ENCODE measurements around the gene TSHZ1.

Gene TSHZ1

DNA sequence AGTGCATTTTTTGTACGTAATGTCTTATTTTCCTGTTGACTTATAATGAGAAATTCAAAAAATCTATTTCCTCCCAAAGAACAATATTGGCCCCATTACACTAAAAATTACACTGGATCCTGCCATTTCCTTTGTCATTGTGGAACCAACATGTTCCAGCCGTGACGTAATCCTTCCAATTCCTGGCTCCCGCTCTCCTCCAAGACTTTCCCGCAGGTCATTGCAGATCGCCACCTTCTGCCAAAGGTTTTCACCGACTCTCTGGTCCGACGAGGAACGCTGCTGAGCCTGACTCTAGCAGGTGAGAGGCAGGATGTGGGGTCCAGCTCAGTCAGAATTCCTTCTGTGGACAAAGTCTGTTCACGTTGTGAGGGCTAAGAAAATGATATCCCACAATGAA lies 39.7 kb upstream of the TSHZ1 start:
- no peaks in the 10 kb centered on the region for H3K36me3 ChIP-seq (ENCODE audit: low read length)
- H3K4me2 ChIP-seq (ENCODE audit: low read depth, low read length, poor library complexity, severe bottlenecking) = no peak overlapping the region
- H3K9me3 ChIP-seq (ENCODE audit: insufficient read depth, low read length) = no peaks in the 10 kb centered on the region
- no peak overlapping the region for H3K9ac ChIP-seq (ENCODE audit: low read length)
- H3K4me3 ChIP-seq (ENCODE audit: insufficient read depth, low read length, poor library complexity, severe bottlenecking) = no peak overlapping the region
- H3K79me2 ChIP-seq (ENCODE audit: insufficient read depth, low read length) = no peaks in the 10 kb centered on the region
- no peak overlapping the region for H3K27ac ChIP-seq (ENCODE audit: low read depth, low read length)
- H2AFZ ChIP-seq (ENCODE audit: low read depth, low read length, severe bottlenecking) = no peak overlapping the region
- no peaks in the 10 kb centered on the region for H3F3A ChIP-seq (ENCODE audit: insufficient read depth)
- no peak for TF ChIP-seq EZH2phosphoT487 (conservative IDR thresholded peaks at IDR 0.05; ENCODE audit: low read length)
- TF ChIP-seq, protein P1, sequence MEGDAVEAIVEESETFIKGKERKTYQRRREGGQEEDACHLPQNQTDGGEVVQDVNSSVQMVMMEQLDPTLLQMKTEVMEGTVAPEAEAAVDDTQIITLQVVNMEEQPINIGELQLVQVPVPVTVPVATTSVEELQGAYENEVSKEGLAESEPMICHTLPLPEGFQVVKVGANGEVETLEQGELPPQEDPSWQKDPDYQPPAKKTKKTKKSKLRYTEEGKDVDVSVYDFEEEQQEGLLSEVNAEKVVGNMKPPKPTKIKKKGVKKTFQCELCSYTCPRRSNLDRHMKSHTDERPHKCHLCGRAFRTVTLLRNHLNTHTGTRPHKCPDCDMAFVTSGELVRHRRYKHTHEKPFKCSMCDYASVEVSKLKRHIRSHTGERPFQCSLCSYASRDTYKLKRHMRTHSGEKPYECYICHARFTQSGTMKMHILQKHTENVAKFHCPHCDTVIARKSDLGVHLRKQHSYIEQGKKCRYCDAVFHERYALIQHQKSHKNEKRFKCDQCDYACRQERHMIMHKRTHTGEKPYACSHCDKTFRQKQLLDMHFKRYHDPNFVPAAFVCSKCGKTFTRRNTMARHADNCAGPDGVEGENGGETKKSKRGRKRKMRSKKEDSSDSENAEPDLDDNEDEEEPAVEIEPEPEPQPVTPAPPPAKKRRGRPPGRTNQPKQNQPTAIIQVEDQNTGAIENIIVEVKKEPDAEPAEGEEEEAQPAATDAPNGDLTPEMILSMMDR (IDR thresholded peaks at IDR 0.05; ENCODE audit: insufficient read depth, low read length, poor library complexity, severe bottlenecking) = no peak
- H4K20me1 ChIP-seq (ENCODE audit: low read depth, low read length) = no peaks in the 10 kb centered on the region
- no peaks in the 10 kb centered on the region for H3K9me2 ChIP-seq (replicated peaks; ENCODE audit: insufficient read depth, low read length)
- no peaks in the 10 kb centered on the region for H3K27me3 ChIP-seq (ENCODE audit: low read length)

DNA sequence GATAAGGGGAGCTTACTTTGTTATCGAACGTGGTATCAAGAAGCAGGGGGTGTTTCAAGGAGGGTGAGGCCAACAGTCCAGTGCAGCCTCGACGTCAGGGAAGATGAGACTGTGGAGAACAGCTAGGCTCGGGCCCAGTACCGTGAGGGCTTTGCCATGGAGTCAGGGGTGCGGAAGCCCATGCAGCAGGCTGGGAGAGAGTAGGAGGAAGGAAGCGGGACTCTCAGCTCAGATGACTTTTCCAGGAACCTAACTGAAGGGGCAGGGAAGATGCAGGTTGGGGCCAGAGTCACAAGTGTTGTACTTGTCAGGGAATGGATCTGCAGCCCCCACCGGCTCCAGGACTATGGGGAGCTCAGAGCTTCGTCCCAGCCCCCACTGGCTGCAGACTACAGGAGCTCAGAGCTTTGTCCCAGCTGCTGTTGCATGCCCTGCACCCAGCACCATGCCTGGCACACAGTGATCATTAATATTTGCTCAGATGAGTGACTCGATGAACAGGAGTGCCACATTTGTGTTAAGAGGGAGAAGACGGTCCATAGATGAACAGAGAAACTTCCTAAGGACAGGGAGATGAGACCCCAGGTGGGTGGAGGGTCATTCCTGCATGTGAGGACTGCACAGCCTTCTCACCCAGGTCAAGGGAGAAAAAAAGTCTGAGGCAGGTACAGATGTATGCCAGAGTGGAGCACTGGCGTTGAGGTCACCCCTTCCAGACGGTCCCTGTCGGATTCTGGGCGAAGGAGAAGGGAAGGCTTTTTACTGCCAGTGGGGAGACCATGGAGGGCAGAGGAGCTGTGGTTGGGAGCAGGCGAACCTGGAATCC lies 38.1 kb upstream of the TSHZ1 start:
- Histone ChIP-seq H2AFZ (ENCODE audit: low read depth, low read length, severe bottlenecking) (no peak overlapping the region), H3K9ac (ENCODE audit: low read length) (no peak overlapping the region), H3K27ac (ENCODE audit: low read depth, low read length) (no peak overlapping the region), H3K4me2 (ENCODE audit: low read depth, low read length, poor library complexity, severe bottlenecking) (no peak overlapping the region), H3K9me3 (ENCODE audit: insufficient read depth, low read length) (no peaks in the 10 kb centered on the region), H3K9me2 (replicated peaks; ENCODE audit: insufficient read depth, low read length) (no peaks in the 10 kb centered on the region), H3K79me2 (ENCODE audit: insufficient read depth, low read length) (no peaks in the 10 kb centered on the region), H4K20me1 (ENCODE audit: low read depth, low read length) (no peaks in the 10 kb centered on the region), H3F3A (ENCODE audit: insufficient read depth) (no peaks in the 10 kb centered on the region), H3K27me3 (ENCODE audit: low read length) (no peaks in the 10 kb centered on the region), H3K36me3 (ENCODE audit: low read length) (no peaks in the 10 kb centered on the region), H3K4me3 (ENCODE audit: insufficient read depth, low read length, poor library complexity, severe bottlenecking) (no peak overlapping the region)
- no peak for TF ChIP-seq EZH2phosphoT487 (conservative IDR thresholded peaks at IDR 0.05; ENCODE audit: low read length)
- TF ChIP-seq, protein P1 (IDR thresholded peaks at IDR 0.05; ENCODE audit: insufficient read depth, low read length, poor library complexity, severe bottlenecking) = no peak

DNA sequence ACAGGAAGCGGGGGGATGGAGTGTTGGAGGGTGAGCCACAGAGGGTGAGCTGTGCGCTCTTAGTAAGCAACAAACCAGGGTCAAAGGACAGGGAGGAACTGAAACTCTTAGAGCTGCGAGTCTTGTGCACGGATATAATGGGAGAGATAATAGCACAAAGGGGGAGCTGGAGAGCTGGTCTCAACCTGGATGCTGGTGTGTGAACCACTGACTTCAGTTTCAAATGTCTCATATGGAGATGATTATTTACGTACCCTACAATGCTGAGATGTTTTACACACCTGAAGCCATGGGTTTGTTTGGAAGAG lies 37.5 kb upstream of the TSHZ1 start:
- H3K4me2 ChIP-seq (ENCODE audit: low read depth, low read length, poor library complexity, severe bottlenecking) = no peak overlapping the region
- TF ChIP-seq, protein P1 (IDR thresholded peaks at IDR 0.05; ENCODE audit: insufficient read depth, low read length, poor library complexity, severe bottlenecking) = no peak
- no peak for TF ChIP-seq EZH2phosphoT487 (conservative IDR thresholded peaks at IDR 0.05; ENCODE audit: low read length)
- no peak overlapping the region for H3K4me3 ChIP-seq (ENCODE audit: insufficient read depth, low read length, poor library complexity, severe bottlenecking)
- no peaks in the 10 kb centered on the region for H3F3A ChIP-seq (ENCODE audit: insufficient read depth)
- H3K36me3 ChIP-seq (ENCODE audit: low read length) = no peaks in the 10 kb centered on the region
- H3K9me3 ChIP-seq (ENCODE audit: insufficient read depth, low read length) = no peaks in the 10 kb centered on the region
- no peaks in the 10 kb centered on the region for H3K79me2 ChIP-seq (ENCODE audit: insufficient read depth, low read length)
- no peaks in the 10 kb centered on the region for H3K27me3 ChIP-seq (ENCODE audit: low read length)
- H3K9me2 ChIP-seq (replicated peaks; ENCODE audit: insufficient read depth, low read length) = no peaks in the 10 kb centered on the region
- no peak overlapping the region for H3K27ac ChIP-seq (ENCODE audit: low read depth, low read length)
- no peak overlapping the region for H2AFZ ChIP-seq (ENCODE audit: low read depth, low read length, severe bottlenecking)
- no peaks in the 10 kb centered on the region for H4K20me1 ChIP-seq (ENCODE audit: low read depth, low read length)
- H3K9ac ChIP-seq (ENCODE audit: low read length) = no peak overlapping the region

All from SU-DHL-6 (cell line).